HG03196 (cell line): ENCODE results near the gene ALG3.

Experiments
- ATAC-seq: cut with Tn5 transposase; IDR thresholded peaks from one replicate; pipeline ENCODE4 v1.9.1; 2021; ENCODE audit not compliant: unreplicated experiment

ALG3 gene

DNA sequence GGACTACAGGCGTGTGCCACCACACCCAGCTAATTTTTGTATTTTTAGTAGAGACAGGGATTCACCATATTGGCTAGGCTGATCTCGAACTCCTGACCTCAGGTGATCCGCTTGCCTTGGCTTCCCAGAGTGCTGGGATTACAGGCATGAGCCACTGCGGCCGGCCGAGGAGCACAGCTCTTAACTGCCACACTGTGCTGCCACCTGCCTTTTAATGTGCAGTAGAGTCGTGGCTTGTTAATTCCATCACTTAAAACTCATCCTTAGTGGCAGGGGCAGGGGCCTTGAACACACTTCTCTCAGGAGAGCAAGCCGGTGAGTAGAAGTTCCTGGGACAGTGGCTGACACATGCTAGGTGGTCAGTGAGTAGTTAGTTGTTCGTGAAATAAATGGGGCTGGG is 50.3 kb downstream of the ALG3 start:
- no peak for ATAC-seq

DNA sequence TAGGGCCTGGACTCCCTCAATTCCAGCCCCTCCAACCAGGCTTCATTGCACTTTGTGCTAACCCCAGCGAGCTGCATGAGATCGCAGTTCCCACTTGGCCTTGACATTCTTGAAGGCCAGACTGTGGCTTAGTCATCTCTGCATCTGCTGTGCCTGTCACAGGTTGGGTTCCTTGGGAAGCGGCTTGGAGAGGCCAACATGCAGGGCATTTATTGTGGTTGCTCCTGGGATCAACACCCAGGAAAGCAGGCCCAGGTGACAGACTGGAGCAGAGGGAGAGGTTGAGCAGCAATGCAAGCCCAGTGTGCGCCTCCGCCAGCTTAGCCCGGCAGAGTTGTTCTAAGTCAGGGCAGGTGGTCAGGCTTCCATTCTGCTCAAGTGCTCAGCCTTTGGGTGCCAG is 52.2 kb downstream of the ALG3 start:
- ATAC-seq: no peak

DNA sequence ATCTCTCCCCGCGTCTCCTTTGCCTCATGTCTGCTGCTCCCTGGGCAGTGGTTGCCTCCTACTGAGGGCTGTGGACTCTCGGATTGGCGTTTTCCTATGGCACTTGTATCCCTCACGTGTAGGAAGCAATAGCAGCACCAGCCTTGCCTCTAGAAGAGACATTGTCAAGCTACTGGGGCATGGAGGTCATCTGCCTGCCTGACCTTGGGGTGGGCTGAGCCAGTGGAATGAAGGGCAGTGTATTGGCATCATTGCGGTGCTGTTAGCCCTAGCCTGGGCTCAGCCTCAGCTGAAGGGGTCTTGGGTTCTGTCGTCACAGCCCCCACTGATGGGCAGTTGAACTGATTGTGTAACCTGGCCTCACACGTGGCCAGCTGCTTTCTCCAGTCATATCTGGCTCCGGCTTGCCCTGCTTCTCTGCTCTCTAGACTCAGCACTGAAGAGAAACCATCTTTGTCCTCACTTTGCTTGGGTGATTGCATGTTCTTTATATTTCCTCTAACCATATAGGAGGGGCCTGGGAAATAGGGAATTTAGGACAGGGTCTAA is 54.7 kb downstream of the ALG3 start:
- no peak for ATAC-seq

DNA sequence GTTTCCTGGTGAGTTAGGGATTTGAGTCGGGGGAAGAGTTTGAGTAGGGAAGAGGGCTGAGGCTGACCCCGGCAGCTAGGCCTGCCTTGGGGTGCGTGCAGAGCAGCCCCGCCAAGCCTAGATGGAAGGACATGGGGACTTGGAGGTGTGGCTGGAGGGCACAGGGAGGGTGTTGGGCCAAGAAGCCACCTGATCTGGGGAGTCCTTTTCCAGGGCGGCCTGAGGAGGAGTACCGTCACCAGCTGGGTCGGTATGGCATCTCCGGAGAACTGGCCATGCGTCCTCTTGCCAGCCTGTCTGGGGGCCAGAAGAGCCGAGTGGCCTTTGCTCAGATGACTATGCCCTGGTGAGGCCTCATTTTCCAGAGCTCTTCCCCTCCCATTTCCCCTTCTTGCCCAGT is 55.9 kb downstream of the ALG3 start:
- ATAC-seq: no peak
